22Rv1 (cell line): ENCODE results near the gene MDM4.

ENCODE experiments used
- ZFX ChIP-seq: fragments of 450-650 bp; IDR thresholded peaks from 2 replicates; pipeline ENCODE4 v1.6.1; 2017; ENCODE audit warnings: antibody characterized with exemption, borderline replicate concordance
- TF ChIP-seq, protein P1 (sequence below): fragments of 450-650 bp; IDR thresholded peaks from 2 replicates; pipeline ENCODE4 v1.5.1; 2017; ENCODE audit warnings: mild to moderate bottlenecking

DNA sequence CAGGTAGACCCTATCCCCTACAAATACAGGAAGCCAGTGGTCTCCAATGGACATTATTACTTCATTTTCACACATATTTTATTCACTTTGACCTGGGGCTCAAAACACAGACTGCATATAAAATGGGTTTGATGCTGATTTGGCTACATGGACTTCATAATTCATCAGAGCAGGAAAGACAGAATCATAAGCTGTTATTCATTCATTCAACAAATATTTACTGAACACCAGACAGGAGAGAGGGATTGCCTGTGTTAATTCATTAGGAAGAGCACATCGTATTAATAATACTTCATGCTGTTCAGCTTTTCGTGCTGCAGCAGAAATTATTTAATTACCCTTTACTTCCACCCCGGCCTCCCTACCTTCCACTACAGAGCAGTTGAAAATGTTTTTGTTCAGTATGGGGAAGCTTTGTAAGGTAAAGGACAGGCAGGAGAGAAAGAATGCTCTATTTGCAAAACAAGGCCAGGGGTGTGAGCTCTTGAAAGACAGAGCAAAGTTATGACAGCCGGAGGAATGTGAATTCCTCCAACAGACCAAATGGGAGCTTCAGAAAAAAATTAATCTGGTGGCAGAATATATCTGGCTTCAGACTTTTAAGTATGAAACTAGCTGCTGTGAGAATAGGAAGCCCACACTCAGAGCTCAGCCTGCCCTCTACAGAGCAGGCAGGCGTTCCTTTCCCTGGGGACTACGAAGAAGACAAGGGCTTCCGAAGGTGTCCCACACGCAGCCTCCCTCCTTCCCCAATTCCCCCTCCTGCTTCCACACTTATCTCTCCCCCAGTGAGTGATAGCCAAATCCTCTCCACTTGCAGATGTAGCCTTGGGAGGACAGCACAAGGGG lies 58.0 kb downstream of the MDM4 start:
- TF ChIP-seq, protein P1, sequence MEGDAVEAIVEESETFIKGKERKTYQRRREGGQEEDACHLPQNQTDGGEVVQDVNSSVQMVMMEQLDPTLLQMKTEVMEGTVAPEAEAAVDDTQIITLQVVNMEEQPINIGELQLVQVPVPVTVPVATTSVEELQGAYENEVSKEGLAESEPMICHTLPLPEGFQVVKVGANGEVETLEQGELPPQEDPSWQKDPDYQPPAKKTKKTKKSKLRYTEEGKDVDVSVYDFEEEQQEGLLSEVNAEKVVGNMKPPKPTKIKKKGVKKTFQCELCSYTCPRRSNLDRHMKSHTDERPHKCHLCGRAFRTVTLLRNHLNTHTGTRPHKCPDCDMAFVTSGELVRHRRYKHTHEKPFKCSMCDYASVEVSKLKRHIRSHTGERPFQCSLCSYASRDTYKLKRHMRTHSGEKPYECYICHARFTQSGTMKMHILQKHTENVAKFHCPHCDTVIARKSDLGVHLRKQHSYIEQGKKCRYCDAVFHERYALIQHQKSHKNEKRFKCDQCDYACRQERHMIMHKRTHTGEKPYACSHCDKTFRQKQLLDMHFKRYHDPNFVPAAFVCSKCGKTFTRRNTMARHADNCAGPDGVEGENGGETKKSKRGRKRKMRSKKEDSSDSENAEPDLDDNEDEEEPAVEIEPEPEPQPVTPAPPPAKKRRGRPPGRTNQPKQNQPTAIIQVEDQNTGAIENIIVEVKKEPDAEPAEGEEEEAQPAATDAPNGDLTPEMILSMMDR: no peak
- TF ChIP-seq ZFX: no peak
